GM21529 (cell line): ENCODE results near the gene SCFD2.
A peak's percentile ranks its signal among the peaks of the same experiment; 100 is the strongest.

Source experiments
- ATAC-seq: cut with Tn5 transposase; IDR thresholded peaks from one replicate; pipeline ENCODE4 v1.9.1; 2021; ENCODE audit not compliant: unreplicated experiment

The SCFD2 gene

GRCh38 chr4:52939739-52940138, 426.1 kb downstream of the SCFD2 start:
- no peak for ATAC-seq

DNA sequence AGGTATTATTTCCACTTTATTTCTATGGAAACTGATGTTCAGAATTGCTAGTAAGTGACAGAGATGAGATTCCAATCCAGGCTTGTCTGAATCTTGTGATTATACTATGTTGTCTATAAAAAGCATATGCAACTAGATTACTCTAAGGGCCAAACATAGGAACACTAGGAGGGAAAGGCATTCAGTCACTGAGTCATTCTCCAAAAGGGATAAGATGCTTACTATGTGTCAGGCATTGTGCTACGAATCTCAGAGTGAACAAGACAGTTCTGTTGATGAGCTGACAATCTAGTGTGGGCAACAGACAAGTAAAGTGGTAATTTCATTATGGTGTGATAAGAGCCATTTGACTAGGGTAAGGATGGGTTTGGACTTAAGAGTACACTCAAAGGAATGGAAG, 426.5 kb downstream of the SCFD2 start:
- no peak for ATAC-seq

- no peak for ATAC-seq
Observed at GRCh38 chr4:52937829-52938228, 428.0 kb downstream of the SCFD2 start.

DNA sequence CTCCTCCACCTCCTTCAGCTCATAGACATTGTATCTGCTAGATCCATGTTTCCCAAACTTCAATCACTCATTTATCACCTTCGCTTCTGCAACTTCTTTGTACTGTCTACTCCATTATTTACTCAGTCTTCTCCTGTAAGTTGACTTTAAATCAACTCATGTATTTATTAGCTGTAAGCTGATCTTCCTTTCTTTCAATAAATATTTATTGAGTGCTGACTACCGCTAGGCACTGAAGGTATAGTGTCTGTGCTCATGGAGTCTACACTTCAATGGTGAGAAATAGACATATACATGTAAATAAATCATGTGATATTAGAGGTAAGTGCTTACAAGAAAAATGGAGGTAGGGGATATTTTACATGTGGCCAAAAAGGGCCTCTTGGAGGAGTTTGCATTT, 429.1 kb downstream of the SCFD2 start:
- ATAC-seq: no peak

- no peak for ATAC-seq
Observed at GRCh38 chr4:52935317-52935716, 430.5 kb downstream of the SCFD2 start.

- no peak for ATAC-seq
Observed at GRCh38 chr4:52933738-52934137, 432.1 kb downstream of the SCFD2 start.

DNA sequence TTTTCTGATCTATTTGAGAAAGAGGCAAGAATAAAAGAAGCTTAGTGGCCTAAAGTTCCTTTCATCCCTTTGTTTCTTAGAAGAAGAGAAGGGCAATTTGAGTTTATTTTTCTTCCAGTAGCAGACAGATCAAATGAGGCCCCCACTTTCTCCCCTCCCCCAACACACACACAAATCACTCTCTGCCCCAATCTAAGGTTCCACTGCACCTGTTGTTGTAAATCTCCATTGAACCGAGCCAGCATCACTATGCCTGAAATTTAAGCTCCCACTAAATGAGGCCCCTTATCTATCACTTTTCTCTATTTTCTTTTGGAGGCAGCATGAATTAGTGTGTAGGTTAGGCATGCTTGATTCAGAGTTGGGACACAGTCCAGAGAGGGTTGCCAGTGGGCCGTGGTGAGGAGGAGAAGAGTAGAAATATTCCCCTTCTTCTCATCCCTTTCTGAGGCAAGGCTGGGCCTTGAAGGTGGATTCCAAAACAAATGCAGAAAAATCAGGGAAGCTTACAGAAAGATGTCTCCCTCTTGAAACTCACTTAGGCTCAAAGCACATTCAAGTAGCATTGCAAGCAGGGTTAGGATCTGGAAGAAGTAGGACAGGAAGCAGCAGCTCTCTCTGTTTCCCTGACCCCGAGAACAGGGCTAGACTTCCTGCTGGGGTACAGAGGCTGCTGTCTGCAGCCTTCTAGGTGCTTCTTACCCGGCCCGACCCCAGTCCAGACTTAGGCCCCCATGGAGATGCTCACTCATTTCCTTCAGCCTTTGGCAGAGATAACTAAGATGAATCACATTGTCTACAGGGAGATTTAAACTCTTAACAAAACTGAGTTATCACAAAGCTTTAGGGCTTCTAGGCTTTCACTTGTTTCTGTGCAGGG, 433.0 kb downstream of the SCFD2 start:
- no peak for ATAC-seq

- no peak for ATAC-seq
Observed at GRCh38 chr4:52931243-52931642, 434.6 kb downstream of the SCFD2 start.

- no peak for ATAC-seq
Observed at GRCh38 chr4:52926196-52926974, 439.5 kb downstream of the SCFD2 start.

DNA sequence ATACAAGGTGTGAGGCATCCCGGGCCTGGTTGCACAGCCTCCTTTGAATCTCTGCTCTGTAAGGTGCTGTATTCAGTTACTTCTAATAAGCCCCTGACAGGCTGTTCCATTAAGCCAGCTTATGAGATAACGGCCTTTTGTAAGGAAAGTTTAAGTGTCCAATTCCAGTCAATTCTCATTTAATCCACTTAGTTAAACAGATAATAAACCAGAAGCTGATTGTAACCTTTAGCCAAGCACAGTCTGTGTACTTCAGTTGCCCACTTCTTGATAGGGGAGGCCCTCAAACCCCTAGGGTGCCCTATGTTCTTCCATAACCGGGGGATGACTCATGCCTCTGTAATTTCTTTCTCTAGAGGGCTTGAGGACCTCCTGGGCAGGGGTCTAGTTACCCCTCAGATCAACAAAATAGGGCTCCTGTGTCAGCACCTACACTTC, 440.3 kb downstream of the SCFD2 start:
- ATAC-seq: no peak

DNA sequence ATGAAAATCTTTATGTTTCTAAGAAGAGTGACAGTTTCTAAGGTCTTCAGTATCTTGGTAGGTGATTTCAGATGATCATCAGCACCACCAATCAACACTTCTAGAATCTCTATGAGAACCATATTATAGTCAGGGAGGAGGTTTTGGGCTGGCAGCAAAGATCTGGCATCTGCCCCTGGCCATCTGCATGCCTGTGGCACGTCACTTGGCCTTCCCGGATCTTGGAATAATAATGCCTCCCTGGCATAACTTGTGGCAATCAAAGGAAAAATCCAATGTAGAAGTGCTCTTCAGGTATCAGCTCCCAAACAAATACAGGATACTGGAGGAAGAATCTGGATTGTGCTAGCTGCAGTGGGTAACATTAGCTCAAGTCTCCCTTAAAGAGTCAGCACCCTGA, 446.4 kb downstream of the SCFD2 start:
- ATAC-seq: no peak

DNA sequence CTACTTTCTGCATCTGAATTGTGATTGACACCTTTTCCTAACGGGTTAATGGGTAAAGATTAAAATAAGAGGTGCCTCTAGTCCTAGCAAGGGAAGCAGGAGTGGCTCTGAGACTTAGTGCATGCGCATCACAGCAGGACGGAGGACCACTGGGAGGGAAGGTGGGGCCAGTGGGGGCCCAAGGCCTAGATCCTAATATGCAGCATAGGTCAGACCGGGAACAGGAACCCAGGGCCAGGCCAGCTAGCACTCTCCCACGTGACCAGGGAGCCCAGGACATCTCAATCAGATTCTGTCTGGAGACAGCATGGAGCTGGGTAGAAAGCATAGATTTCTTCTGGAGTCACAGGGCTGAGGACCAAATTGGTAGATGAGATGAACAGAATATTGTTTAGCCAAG, 448.0 kb downstream of the SCFD2 start:
- no peak for ATAC-seq

DNA sequence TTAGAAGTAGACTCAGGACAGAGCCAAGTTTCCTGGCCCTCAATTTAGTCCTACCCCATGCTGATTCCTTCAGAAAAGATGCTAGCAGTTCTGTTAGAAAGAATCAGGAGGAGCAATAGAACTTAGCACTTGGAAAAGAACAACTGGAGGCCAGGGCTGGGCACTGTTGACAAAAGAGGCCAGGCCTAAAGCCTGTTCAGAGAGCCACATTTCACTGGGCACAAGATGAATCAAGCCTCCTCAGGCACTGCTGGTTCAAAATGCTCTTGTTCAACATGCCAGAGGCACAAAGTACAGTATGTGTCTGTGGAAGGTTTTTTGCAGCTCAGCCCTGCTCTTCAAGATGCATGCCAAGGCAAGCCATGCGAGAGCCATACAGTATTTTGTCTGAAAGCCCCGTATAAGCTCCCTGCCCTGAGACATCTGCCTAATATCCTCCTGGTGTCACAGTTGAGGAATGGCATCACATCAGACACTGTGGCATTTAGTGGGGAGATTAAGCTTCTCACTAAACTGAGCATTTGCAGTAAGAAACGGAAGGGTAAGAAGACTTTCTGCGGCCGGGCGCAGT, 450.0 kb downstream of the SCFD2 start:
- no peak for ATAC-seq

DNA sequence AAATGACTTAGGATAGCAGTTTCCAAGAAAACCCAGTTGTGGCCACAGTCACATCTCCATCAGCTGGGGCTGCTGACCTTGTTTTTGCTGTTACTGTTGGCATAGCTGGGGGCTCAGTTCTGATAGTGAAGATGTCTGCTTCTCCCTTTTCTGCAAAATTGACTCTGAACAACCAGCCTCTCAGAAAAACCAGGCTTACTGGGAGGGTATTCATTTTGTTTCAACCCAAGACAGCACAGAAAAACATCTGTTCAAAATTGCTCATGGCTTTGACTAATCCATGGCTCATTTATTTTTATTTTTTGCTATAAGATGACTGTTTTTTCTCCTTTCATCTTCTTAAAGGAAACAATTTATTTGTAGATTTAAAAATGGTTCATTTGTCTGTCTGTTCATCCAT, 450.7 kb downstream of the SCFD2 start:
- ATAC-seq: no peak

GRCh38 chr4:52914051-52914605, 451.7 kb downstream of the SCFD2 start:
- ATAC-seq: no peak

DNA sequence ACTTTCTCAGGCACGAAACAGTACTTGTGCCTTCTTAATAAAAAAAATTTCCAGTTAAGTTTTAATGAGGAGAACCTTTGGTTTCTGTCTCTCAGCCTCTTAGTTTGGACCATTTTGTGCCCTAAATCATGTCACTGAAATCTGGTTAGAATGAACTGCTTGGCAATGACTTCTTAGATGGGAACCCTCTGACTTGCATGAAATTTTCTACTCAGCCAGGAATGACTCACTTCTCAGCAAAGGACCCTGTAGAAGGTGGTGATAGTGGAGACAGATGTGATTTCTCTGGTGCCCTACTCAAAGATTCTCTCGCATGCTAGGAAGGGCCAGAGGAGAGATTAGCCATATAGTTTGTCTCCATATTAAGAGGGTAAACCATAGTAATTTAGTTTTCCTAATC, 453.3 kb downstream of the SCFD2 start:
- no peak for ATAC-seq

GRCh38 chr4:52911684-52912294, 454.1 kb downstream of the SCFD2 start:
- ATAC-seq: peak; percentile 89

DNA sequence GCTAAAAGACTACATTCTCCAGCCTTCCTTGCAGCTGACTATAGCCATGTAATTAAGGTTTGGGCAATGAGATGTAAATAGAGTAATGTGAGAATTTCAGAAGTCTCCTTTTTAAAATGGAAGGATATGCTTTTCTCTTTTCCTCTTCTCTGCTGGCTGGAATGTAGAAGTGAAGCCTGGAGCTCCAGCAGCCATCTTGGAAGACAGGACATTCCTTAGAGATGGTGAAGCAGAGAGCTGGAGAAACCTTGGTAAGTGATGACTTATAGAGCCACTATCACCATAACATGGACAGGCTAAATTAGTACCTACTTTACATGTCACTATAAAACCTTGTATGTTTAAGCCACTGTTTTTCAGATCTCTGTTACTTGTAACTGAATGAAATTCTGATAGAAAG, 455.7 kb downstream of the SCFD2 start:
- no peak for ATAC-seq

- ATAC-seq: no peak
Observed at GRCh38 chr4:52907510-52907909, 458.4 kb downstream of the SCFD2 start.

GRCh38 chr4:52904421-52904820, 461.4 kb downstream of the SCFD2 start:
- ATAC-seq: no peak

DNA sequence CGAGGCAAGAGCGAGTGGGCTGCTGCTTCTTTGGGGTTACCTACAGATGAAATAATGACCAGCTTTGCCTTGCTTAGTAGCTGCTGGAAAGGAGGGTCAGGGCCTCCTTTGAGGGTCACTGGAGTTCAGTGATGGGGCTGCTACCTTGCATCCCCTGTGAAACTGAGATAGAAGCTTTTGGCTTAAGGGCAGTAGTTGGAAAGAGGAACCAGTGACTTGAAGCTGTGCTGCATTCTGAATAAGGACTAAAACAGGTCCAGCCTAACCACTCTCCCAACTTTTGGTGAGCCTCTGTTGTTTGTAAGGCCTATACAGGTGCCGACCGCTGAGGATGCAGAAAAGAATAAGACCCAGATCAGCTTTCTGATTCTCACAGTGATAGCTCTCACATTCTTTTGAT, 462.6 kb downstream of the SCFD2 start:
- no peak for ATAC-seq
